ENCODE measurements around the gene C10orf95. TPM values are rescaled to one million over a fixed set of nuclear protein-coding genes. Genes with fewer than 3 reads are reported as not detected.

The C10orf95 gene
- total and polyA plus RNA-seq, 2 of the 13 experiments (the other 11 are each of a cell fraction or from before 2014, with no cell fraction given): 0.05 to 0.07 TPM

GRCh38 chr10:102432162-102432950 is 19.0 kb downstream of the C10orf95 start, which contains the start of gene CUEDC2 (continued):
- TF ChIP-seq CREM (IDR thresholded peaks at IDR 0.05) (peak; percentile 88), CREM (CRISPR knock-in tag; IDR thresholded peaks at IDR 0.05) (no peak), KLF16 (CRISPR knock-in tag; IDR thresholded peaks at IDR 0.05) (peak in 1 of 2 experiments; percentile 88; a peak in 2 of 4 replicates), PHF8 (CRISPR knock-in tag; IDR thresholded peaks at IDR 0.05) (peak; percentile 91), FOXJ3 (CRISPR knock-in tag; IDR thresholded peaks at IDR 0.05; ENCODE audit: borderline replicate concordance) (no peak; the same call in 1 of the 2 replicates), LBX2 (CRISPR knock-in tag; IDR thresholded peaks at IDR 0.05; ENCODE audit: borderline replicate concordance) (no peak; the same call in 1 of the 2 replicates), ZNF343 (CRISPR knock-in tag; IDR thresholded peaks at IDR 0.05) (0 out of 2 replicates have a peak, but pooled peaks have one; percentile 51), ZNF441 (CRISPR knock-in tag; IDR thresholded peaks at IDR 0.05; ENCODE audit: borderline replicate concordance) (peak; percentile 64; the same call in 1 of the 2 replicates), BRD4 (CRISPR knock-in tag; IDR thresholded peaks at IDR 0.05) (peak; percentile 28; the same call in 1 of the 2 replicates), SIX1 (CRISPR knock-in tag; IDR thresholded peaks at IDR 0.05; ENCODE audit: borderline replicate concordance) (peak; percentile 34; the same call in 1 of the 2 replicates), PRDM10 (CRISPR knock-in tag; IDR thresholded peaks at IDR 0.05; ENCODE audit: low read depth) (0 out of 2 replicates have a peak, but pooled peaks have one; percentile 47), ISL2 (CRISPR knock-in tag; IDR thresholded peaks at IDR 0.05) (peak; percentile 60; the same call in 1 of the 2 replicates), TAF1 (CRISPR knock-in tag; IDR thresholded peaks at IDR 0.05) (peak; percentile 83; the same call in 1 of the 2 replicates), ZMYM4 (CRISPR knock-in tag; IDR thresholded peaks at IDR 0.05) (peak; percentile 65; the same call in 1 of the 2 replicates), KDM5A (IDR thresholded peaks at IDR 0.05; ENCODE audit: borderline replicate concordance, low read length) (peak; percentile 62; the same call in 1 of the 2 replicates), PRDM4 (CRISPR knock-in tag; IDR thresholded peaks at IDR 0.05; ENCODE audit: borderline replicate concordance) (no peak), ZNF574 (CRISPR knock-in tag; IDR thresholded peaks at IDR 0.05) (peak; percentile 100)
